HL-60 (cell line): Measurements from ENCODE around the gene TMEM116.
"Not testable (repeated sequence)": the region's sequence is repeated elsewhere in the genome, so short reads cannot be mapped to it uniquely, and the experiment has no call there.

Source experiments
- POLR2AphosphoS5 ChIP-seq: IDR thresholded peaks from 2 replicates; pipeline ENCODE4 v1.6.1; 2012; ENCODE audit warnings: low read depth
- TF ChIP-seq, protein P1 (sequence below): IDR thresholded peaks from one replicate; pipeline ENCODE4 v1.5.1; 2011; ENCODE audit warnings: low read length, control low read depth, inconsistent platforms; ENCODE audit not compliant: insufficient read depth
- TF ChIP-seq, protein P2 (sequence below): IDR thresholded peaks from 2 replicates; pipeline ENCODE4 v1.6.1; 2012; ENCODE audit warnings: low read depth; ENCODE audit not compliant: insufficient replicate concordance

DNA sequence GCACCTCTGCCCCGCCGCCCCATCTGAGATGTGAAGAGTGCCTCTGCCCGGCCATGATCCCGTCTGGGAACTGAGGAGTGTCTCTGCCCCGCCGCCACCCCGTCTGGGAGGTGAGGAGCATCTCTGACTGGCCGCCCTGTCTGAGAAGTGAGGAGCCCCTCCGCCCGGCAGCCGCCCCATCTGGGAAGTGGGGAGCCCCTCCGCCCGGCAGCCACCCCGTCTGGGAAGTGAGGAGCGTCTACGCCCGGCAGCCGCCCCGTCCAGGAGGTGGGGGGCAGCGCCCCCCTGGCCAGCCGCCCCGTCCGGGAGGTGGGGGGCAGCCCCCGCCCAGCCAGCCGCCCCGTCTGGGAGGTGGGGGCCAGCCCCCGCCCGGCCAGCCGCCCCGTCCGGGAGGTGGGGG is 55.7 kb downstream of the TMEM116 start:
- TF ChIP-seq, protein P1, sequence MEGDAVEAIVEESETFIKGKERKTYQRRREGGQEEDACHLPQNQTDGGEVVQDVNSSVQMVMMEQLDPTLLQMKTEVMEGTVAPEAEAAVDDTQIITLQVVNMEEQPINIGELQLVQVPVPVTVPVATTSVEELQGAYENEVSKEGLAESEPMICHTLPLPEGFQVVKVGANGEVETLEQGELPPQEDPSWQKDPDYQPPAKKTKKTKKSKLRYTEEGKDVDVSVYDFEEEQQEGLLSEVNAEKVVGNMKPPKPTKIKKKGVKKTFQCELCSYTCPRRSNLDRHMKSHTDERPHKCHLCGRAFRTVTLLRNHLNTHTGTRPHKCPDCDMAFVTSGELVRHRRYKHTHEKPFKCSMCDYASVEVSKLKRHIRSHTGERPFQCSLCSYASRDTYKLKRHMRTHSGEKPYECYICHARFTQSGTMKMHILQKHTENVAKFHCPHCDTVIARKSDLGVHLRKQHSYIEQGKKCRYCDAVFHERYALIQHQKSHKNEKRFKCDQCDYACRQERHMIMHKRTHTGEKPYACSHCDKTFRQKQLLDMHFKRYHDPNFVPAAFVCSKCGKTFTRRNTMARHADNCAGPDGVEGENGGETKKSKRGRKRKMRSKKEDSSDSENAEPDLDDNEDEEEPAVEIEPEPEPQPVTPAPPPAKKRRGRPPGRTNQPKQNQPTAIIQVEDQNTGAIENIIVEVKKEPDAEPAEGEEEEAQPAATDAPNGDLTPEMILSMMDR = not testable (repeated sequence)
- TF ChIP-seq, protein P2, sequence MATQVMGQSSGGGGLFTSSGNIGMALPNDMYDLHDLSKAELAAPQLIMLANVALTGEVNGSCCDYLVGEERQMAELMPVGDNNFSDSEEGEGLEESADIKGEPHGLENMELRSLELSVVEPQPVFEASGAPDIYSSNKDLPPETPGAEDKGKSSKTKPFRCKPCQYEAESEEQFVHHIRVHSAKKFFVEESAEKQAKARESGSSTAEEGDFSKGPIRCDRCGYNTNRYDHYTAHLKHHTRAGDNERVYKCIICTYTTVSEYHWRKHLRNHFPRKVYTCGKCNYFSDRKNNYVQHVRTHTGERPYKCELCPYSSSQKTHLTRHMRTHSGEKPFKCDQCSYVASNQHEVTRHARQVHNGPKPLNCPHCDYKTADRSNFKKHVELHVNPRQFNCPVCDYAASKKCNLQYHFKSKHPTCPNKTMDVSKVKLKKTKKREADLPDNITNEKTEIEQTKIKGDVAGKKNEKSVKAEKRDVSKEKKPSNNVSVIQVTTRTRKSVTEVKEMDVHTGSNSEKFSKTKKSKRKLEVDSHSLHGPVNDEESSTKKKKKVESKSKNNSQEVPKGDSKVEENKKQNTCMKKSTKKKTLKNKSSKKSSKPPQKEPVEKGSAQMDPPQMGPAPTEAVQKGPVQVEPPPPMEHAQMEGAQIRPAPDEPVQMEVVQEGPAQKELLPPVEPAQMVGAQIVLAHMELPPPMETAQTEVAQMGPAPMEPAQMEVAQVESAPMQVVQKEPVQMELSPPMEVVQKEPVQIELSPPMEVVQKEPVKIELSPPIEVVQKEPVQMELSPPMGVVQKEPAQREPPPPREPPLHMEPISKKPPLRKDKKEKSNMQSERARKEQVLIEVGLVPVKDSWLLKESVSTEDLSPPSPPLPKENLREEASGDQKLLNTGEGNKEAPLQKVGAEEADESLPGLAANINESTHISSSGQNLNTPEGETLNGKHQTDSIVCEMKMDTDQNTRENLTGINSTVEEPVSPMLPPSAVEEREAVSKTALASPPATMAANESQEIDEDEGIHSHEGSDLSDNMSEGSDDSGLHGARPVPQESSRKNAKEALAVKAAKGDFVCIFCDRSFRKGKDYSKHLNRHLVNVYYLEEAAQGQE = not testable (repeated sequence)
- TF ChIP-seq POLR2AphosphoS5 = not testable (repeated sequence)
